Mammary epithelial cell (primary cell): Measurements from ENCODE around the gene AP2A2.

Experiments
- EZH2 ChIP-seq: IDR thresholded peaks from 2 replicates; pipeline ENCODE4 v1.6.1; 2012; ENCODE audit warnings: low read length, inconsistent platforms, borderline replicate concordance
- TF ChIP-seq, protein P1 (sequence below), 2 donors: IDR thresholded peaks in 1 of 2; conservative IDR thresholded peaks in 1 of 2; 2 replicates each; pipeline ENCODE4 v1.5.1; 2011 to 2012; ENCODE audit warnings: inconsistent platforms in 2 of 2, low read length in 2 of 2, mild to moderate bottlenecking in 2 of 2, control low read depth in 1 of 2, low read depth in 1 of 2; ENCODE audit not compliant: insufficient read depth in 1 of 2; ENCODE audit errors: extremely low read depth in 1 of 2

DNA sequence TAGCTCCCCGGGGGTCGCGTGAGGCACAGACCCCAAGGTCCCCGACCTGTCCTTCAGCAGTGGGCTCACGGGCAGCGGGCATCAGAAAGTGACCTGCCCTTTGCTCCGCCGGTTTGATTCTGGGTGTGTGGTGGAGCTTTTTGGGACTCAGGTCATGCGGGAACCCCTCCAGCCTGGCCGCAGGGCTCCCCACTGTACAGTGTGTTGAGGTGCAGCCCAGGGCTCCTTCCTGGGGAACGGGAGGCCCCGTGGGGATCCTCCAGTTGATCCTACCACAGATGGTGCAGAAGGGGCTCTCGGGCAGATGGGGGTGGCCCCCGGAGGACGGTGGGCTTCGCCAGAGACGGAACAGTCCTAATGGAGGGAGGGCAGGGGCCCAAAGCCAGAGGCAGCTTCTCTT is 86.6 kb downstream of the AP2A2 start:
- TF ChIP-seq, protein P1, sequence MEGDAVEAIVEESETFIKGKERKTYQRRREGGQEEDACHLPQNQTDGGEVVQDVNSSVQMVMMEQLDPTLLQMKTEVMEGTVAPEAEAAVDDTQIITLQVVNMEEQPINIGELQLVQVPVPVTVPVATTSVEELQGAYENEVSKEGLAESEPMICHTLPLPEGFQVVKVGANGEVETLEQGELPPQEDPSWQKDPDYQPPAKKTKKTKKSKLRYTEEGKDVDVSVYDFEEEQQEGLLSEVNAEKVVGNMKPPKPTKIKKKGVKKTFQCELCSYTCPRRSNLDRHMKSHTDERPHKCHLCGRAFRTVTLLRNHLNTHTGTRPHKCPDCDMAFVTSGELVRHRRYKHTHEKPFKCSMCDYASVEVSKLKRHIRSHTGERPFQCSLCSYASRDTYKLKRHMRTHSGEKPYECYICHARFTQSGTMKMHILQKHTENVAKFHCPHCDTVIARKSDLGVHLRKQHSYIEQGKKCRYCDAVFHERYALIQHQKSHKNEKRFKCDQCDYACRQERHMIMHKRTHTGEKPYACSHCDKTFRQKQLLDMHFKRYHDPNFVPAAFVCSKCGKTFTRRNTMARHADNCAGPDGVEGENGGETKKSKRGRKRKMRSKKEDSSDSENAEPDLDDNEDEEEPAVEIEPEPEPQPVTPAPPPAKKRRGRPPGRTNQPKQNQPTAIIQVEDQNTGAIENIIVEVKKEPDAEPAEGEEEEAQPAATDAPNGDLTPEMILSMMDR (conservative IDR thresholded peaks at IDR 0.05 in 1 of 2, IDR thresholded peaks at IDR 0.05 in 1 of 2; ENCODE audit: extremely low read depth in 1 of 2, insufficient read depth in 1 of 2, low read depth in 1 of 2, low read length in 2 of 2): no peak
- no peak for TF ChIP-seq EZH2
